ENCODE data around the gene ECE1.
"Not testable (repeated sequence)": the region's sequence is repeated elsewhere in the genome, so short reads cannot be mapped to it uniquely, and the experiment has no call there.

ECE1 gene

GRCh38 chr1:21291184-21291583 is 921 bp upstream of the ECE1 start:
- no peak for DNase-seq (ENCODE audit: low spot score)

DNA sequence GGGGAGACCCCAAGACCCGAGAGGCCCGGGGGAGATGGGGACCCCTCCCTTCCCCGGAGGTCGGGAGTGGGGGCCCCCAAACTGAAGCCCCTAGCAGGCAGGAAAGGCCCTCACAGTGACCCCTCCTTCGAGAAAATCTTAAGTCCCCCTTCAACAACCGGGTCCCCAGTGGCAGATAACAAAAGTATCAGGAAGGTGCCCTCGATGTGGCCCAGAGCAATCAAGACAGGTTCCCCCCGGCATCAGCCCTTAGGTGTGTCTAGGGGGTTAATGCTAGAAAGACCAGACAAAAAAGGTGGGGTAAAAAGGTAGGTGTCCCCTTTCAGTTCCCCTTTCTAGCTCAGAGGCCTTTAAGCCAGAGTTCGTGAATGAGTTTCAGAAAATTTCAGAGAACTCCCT is 282 bp upstream of the ECE1 start:
- DNase-seq (ENCODE audit: low spot score): no peak

- no peak for DNase-seq (ENCODE audit: low spot score)
These were observed 1.1 kb downstream of the ECE1 start for GRCh38 chr1:21289127-21289526.

- no peak for DNase-seq (ENCODE audit: low spot score)
These were observed 2.3 kb downstream of the ECE1 start for GRCh38 chr1:21287905-21288514.

DNA sequence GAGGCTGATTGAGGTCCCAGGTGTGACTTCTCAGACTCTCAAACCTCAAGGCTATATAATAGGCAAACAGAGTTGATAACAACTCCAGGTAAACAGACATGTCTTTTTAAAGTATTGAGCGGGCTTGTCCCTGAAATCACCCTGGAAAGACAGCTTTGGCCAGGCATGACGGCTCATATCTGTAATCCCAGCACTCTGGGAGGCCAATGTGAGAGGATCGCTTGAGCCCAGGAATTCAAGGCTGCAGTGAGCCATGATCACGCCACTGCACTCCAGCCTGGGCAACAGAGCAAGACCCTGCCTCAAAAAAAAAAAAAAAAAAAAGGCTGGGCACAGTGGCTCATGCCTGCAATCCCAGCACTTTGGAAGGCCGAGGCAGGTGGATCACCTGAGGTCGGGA is 4.9 kb downstream of the ECE1 start:
- not testable (repeated sequence) for DNase-seq (ENCODE audit: low spot score)

- DNase-seq (ENCODE audit: low spot score): no peak
These were observed 5.2 kb downstream of the ECE1 start for GRCh38 chr1:21285055-21285372.

GRCh38 chr1:21284206-21285054 is 5.8 kb downstream of the ECE1 start:
- no peak for DNase-seq (ENCODE audit: low spot score)

- no peak for DNase-seq (ENCODE audit: low spot score)
These were observed 6.7 kb downstream of the ECE1 start for GRCh38 chr1:21283524-21283923.

DNA sequence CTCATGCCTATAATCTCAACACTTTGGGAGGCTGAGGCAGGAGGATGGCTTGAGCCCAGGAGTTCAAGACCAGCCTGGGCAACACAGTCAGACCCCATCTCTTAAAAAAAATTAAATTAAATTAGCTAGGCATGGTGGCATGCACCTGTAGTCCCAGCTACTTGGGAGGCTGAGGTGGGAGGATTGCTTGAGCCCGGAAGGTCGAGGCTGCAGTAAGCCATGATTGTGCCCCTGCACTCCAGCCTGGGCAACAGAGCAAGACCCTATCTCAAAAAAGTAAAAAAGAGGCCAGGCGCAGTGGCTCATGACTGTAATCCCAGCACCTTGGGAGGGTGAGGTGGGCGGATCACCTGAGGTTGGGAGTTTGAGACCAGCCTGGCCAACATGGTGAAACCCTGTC is 8.2 kb downstream of the ECE1 start:
- not testable (repeated sequence) for DNase-seq (ENCODE audit: low spot score)

- DNase-seq (ENCODE audit: low spot score): no peak
These were observed 9.8 kb downstream of the ECE1 start for GRCh38 chr1:21280482-21280881.

GRCh38 chr1:21280011-21280471 is 10.2 kb downstream of the ECE1 start:
- DNase-seq (ENCODE audit: low spot score): no peak

- no peak for DNase-seq (ENCODE audit: low spot score)
These were observed 11.1 kb downstream of the ECE1 start for GRCh38 chr1:21278860-21279845.

GRCh38 chr1:21278208-21278859 is 11.9 kb downstream of the ECE1 start:
- peak; percentile 56 for DNase-seq (ENCODE audit: low spot score)

DNA sequence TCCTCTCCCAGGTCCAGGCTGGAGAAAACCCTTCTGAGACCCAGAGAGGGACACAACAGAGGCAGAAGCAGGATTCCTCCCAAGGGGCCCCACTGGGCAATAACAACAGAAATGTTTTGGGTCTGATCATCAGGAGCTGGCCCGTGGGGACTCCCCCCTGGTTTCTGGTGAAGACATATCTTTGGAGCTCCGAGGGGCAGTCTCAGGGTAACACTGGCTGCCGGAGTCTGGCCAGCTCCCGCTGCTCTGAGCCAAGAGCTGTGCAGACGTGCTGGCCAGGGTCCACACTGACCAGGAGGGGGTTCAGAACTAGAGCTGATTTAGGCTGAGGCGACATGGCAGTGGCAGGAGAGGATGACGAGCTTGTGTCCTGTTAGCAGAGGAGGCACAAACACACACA is 13.1 kb downstream of the ECE1 start:
- DNase-seq (ENCODE audit: low spot score): no peak

GRCh38 chr1:21272540-21272939 is 17.7 kb downstream of the ECE1 start:
- no peak for DNase-seq (ENCODE audit: low spot score)

- DNase-seq (ENCODE audit: low spot score): no peak
These were observed 18.7 kb downstream of the ECE1 start for GRCh38 chr1:21271550-21271949.

DNA sequence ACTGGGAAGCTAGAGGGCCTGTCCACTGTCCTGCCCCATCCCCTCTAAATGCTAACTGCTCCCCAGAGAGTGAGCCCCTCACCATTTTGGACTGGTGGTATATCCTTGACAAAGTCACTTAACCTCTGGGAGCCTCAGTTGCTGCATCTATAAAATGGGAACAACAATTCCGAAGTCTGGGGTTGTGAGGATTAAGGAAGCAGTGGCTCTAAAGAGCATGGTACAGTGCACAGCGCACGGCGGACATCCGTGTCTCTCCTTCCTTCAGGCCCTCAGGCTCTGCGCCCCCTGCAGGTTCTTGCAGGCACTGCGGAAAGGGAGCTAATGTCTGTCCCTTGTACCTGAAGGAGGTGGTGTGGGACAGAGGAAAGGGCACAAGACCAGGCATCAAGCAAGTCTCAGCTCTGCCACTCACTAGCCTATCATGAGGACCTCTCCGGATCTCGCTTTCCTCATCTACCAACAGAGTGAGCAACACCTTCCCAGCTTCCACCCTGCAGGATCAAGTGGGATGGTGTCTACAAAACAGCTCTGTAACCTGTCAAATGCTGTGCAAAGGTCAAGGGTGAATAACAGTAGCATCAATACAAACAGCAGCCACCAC is 20.1 kb downstream of the ECE1 start:
- DNase-seq (ENCODE audit: low spot score): no peak

DNA sequence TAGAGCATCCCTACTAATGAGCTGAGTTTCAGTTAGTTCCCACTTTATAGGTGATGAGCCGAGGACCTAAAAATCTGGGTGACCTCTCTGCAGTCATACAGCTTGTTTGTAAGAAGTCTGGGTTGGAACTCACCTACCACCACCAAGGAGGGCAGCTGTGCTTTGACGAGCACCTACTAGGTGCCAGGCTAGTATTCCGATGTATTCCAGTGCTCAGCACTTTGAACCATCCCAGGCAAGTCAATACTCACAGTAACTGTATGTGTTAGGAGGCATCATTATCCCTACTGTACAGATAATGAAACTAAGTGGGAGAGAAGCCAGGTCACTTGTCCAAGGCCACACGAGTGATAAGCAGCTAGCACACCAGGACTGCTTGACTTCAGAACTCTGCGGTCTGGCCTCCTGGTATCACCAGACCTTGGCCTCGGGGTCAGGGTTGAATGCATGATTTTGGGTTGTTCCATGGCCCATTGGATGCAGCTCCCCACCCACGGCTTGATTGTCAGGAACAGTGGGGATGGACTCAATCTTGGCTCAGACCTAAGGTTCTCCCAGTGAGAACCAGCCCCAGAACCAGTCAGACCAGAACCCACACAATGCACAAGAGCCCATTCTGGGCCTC is 20.7 kb downstream of the ECE1 start:
- no peak for DNase-seq (ENCODE audit: low spot score)

GRCh38 chr1:21268281-21269239 is 21.7 kb downstream of the ECE1 start:
- DNase-seq (ENCODE audit: low spot score): no peak

Measured in putamen (tissue), 1 donor.